NCI-H2029 treated with DMSO at 0.1 percent for 48 hours (cell line): Measurements from ENCODE around the gene UBR4.
"Not testable (repeated sequence)": the region's sequence is repeated elsewhere in the genome, so short reads cannot be mapped to it uniquely, and the experiment has no call there.

Experiments
- DNase-seq: peaks from one replicate; lab custom pipeline; 2025; lab: John Stamatoyannopoulos, UW

UBR4 gene

DNA sequence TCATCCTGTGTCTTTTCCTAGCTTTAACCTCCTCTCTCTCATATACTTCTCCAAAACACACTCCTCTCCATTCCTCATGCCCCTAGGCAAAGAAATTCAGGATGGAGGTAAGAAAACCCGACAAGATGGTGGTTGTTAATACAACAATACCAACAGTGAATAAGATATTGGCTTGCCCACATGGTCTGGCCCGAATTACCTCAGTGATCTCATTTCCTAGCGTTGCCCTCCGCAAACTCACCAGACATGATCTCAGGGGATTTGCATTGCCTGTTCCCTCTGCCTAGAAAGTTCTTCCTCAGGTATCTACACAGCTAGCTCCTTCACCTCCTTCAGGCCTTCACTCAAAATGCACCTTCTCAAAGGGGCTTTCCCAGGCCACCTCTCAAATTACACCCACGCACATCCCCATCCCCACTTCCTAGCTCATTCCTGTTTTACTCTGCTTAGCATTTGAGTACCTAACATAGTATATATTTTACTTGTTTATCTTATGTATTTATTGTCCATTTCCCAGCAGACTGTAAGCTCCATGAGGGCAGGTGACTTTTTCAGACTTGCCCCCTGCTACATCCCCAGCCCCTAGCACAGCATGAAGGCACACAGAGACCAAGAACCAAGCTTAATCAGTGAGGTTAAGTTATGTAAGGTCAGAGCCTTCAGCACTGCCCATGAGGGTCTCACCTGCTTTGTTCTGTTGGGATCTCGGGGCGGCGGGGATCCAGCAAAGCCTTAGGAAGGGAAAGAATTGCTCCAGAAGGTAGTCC lies 10.2 kb upstream of the UBR4 start:
- DNase-seq, result no peak

DNA sequence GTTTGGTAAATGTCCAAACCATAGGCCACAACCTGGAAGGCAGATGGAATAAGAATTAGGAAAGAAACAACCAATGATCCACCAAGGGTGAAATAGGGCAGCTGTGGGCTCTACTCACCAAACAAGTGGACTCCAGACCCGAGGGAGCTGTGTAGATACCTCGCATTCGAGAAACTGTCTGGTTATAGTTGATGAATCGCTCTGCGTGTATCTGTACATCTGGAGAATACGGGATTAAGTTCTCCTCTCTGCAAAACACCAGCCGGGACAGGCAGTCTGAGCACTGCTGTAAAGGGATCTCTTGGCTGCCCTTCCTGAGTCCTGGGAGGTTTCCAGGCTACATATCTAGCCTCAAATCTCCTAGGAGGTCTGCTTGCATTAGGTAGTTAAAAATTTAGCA lies 9.4 kb upstream of the UBR4 start:
- no peak for DNase-seq

DNA sequence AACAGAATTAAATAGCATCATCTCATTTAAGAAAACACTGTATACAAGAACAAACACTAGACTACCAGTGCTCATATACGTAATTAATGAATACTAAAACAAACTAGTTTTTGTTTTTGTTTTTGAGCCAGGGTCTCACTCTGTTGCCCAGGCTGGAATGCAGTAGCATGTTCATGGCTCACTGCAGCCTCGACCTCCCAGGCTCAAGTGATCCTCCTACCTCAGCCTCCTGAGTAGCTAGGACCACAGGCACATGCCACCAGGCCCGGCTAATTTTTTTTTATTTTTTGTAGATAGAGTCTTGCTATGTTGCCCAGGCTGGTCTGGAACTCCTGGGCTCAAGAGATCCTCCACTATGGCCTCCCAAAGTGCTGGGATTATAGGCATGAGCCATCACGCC lies 6.5 kb upstream of the UBR4 start:
- DNase-seq, result not testable (repeated sequence)

DNA sequence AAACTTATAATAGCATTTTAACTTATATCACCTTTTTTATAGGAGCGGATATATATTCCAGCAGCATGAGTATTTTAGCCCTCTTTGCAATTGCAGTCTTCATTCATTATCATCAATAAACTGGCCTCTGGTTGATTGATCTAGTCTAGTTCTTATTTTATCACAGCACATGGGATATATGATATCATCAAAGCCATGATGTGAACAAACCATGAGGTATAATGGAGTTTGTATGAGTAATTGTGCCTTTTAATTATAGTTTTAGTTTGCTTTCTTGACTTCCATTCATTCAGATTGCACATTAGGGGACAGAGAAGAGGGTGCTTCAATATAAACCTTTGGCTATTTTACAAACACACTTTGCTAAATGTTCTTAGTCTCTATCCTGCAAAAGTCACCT lies 3.5 kb upstream of the UBR4 start:
- no peak for DNase-seq

DNA sequence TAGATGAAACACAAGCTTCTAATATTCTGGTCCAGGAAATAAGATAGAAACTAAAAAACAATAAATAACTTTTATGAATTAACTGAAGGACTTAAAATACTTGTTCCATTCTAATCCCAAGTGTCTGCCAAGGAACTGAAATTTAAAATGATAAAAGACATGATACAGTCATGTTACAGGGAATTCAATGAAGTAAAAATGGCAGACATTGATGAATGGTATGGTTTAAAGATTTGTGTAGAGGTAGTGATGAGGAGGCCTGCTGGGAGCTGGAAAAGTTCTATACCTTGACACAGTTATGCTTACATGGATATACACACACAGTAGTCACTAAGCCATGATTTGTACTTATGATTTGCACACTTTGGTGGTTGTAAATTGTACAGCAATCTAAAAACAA lies 2.1 kb upstream of the UBR4 start:
- DNase-seq, result no peak

DNA sequence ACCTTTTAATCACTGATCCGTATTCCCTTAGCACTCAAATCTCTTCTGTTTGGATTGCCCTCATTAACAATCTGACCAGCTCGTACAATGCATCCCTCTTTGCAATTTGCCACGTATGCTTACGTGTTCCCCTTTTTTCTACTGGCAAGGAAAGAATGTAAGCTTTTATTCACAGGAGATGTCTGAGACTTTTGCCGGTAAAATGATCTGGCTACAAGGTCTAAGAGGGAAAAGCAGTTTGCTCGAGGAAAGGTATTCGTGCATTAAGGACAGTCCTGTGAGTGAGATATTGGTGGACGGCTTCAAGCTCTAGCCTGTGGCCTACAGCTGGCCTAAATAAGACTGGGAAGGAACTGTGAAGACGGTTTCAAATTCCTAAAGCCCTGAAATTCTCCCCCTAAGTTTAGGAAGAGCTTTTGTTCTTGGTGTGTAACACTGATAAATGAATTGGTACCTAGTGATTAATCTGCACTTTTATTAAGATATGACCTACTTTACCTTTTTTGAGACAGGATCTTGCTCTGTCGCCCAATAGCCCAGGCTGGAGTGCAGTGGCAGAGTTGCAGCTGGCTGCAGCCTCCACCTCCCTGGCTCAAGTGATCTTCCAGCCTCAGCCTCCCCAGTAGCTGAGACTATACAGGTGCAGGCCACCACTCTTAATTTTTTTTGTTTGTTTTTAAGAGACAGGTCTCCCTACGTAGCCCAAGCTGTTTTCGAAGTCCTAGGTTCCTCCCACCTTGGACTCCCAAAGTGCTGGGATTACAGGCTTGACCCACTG lies 895 bp upstream of the UBR4 start:
- no peak for DNase-seq

DNA sequence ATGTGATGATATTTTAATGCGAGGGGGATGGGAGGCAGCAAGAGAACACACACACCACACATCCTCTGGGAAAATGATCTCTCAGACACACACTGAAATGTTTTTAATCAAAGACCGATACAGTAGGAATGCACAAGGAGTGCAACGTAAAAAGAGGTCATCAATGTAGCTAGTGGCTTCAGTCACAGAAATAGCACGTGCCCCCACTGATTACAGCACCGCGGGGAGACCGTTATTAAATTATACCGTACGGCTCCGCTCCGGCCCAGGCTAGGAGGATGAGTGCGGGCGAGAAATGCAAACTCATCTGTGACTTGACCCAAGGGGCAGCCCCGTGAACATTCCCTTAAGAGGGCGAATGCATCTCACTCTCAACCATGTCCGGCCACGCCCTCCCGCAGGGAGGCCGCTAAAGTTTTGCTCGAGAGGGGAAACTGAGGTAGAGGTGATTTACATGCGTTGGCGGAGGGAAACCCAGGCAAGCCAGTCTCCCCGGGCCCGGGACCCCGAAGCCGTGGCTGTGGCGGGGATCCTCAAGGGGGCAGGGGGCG lies 552 bp downstream of the UBR4 start:
- no peak for DNase-seq

DNA sequence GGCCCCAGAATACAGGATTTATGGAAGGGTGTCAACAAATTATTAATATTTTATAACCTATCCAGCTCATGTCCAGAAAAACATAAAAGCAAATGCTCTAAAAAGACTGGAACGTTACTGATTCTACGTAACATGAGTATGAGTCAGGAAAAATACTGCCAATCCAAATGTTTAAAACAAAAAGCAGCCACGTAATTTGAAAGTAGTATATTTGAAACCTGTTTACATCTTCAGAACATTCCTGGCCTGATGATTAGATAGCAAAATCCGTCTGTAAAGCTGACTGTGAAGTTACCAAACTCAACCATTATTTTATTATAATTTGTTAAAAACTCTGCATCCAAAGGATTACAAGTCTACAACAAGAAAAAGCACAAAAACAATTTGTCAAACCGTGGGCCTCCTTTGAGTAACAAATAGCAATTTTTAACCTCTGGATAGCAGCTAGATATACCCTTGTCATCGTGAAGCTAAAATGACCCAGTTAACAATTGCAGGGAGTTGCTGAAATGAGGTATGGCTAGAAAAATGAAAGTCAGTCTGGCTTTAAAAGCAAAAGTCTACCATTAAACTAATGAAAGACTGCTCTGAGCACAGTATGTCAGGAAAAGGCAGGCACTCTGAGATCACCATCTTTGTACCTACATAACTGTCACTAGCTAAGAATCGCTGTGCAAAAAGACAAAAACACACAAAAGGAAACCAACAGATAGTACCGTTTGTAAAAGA lies 1.2 kb downstream of the UBR4 start:
- no peak for DNase-seq

DNA sequence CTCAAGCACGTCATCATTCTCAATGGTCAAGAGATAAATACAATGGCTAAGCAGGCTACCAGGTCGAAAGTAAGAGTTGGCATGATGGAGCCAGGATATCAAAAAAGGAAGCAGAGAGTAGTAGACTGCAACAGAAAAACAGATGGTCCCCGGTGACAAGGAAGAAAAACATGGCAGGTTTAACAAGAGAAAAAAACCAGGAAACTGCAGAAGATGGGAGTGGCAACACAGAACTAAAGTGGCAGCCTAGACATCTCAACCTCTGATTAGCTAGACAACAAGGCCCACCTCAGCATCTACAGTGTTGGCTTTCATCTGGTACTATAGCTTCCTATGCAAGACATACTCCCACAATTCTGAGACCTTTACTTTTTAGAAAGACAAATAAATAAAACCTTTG lies 3.1 kb downstream of the UBR4 start:
- DNase-seq, result no peak

DNA sequence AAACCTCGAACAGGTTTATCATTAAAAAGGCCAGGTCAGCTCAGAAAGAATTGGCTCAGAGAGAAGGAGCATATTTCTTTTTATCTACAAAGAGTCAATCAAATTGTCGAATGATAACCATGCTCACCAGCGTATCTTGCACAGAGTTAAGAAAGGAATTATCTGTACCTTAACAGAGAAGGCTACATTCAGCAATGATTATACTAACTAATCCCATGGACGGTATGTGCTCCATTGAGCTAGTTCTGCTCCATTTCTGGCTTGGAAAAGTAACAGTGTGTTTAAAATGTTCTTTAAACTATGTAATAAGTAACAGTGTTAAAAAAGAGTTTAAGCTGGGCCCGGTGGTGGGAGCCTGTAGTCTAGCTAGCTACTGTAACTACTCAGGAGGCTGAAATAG lies 4.2 kb downstream of the UBR4 start:
- DNase-seq, result no peak

DNA sequence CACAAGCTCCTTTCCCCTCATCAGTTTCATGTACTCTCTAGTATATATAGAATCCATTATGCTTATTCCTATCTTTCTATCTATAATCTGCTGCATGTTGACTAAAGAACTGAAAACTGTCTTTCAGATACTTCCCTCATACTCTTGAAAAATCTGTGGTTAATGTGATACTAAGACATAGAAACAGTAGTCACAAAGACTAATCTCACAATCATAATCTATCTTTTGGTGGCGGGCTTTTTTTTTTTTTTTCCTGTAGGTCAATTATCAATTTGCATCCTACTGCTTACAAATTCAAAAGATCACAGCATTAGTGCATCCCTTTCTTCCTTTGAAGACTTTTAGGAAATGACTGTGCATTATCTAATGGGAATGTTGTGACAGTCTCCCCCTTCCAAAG lies 4.7 kb downstream of the UBR4 start:
- no peak for DNase-seq

DNA sequence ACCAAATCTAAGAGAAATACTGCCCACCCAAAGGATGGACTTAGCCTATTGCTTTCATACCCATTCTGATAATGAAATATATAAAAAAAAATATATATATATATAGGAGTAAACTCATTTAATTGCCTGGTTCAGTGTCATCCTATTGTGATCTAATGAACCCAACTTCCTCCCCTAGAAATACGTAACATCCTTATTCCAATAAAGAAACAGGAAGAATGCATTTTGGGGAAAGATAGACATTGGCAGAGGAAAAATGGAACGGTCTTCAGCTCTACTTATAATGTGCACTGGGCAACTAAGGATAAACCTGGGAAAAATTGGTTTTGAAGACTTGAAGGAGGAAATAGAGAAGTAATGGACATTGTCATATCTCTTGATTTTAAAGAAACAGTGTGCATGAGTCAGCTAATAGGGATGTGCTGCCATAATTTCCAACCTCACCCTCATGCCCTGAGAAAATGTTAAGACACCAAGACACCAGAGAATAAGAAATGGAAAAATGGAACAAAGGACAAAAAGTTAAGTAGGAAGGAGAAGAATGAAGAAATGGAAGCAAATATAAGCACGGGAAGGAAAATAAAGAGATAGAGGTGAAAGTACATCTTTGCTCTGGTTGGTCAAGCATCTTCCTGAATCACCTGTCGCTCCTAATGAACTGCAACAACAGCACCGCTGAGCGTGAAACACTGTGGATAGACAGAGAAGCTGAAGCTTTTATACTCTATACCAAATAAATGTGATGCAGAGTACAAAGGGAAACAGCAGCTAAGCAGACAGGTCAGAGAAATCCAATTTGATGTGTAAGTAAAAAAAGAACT lies 5.4 kb downstream of the UBR4 start:
- DNase-seq, result no peak

DNA sequence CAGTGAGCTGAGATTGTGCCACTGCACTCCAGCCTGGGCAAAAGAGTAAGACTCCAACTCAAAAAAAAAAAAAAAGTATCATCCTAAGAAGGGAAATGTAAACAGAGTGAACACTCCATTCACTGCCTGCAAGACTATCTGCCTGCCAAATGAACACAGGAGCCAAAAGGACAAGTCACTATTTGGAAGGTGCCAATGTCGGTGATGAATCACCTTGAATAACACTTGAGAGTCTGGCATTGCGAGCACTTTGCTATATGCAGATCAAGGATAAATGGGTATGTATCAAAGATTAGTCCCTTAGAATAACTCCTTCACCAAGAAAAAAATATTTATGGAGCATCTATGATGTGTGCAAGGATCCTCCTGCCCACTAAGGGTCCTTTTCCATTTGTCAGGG lies 6.6 kb downstream of the UBR4 start:
- DNase-seq, result no peak

DNA sequence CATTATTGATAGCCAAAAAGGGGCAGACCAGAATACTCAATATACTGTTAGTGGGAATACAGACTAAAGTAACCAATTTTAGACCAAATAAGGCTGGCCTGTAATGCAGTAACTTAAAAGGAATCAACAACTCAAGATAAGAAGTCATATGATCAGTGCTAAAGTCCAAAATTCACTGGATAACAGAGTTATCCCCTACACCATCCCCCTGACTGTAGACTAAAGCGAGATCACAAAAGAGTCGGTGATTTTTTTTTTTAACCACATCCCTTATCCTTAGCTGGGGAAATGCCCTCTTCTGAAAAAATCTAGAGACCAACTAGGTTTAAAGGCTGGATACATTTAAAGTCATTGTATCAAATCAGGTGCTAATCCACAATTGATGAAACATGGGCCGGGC lies 7.7 kb downstream of the UBR4 start:
- no peak for DNase-seq

DNA sequence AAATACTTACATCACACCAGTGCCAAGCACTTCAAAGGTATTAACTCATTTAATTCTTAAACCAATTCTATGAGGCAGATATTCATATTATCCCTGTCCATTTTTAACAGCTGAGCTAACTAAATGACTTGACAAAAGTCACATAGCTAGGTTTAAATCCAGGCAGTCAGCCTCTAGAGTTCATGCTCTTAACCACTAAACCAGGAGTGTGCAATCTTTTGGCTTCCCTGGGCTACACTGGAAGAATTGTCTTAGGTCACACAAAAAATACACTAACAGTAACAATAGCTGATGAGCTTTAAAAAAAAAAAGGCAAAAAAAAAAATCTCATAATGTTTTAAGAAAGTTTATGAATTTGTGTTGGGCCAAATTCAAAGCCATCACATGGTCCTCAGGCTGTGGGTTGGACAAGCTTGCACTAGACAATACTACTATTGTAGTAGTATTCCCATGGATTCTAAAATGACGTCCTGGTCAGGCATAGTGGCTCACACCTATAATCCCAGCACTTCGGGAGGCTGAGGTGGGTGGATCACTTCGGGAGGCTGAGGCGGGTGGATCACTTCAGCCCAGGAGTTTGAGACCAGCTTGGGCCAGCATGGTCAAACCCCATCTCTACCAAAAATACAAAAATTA lies 10.0 kb downstream of the UBR4 start:
- DNase-seq, result no peak

DNA sequence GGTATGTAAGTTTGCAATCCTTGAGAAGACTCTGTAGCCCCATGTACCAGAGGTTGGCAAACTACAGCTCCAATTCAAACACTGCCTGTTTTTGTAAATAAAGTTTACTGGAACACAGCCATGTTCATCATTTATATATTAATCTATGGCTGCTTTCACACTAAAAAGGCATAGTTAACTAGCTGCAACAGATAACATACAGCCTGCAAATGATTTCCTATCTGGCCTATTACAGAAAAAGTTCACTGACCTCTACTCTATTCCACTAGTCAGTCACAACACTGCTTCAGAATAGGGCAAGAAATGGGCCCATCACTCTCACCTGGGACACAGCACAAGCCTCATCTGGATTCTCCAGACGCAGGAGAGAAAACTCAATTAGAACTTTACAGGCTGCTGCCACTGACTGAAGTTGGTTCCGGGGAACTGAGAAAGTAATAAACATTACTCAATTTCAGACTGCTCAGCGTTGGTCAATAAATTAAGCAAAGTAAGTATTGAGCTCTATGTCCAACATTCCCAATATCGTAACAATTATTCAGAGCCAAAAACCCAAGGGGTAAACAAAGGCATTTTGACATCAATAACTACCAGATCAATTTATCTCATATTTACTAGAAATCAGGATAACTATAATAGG lies 10.6 kb downstream of the UBR4 start:
- no peak for DNase-seq

DNA sequence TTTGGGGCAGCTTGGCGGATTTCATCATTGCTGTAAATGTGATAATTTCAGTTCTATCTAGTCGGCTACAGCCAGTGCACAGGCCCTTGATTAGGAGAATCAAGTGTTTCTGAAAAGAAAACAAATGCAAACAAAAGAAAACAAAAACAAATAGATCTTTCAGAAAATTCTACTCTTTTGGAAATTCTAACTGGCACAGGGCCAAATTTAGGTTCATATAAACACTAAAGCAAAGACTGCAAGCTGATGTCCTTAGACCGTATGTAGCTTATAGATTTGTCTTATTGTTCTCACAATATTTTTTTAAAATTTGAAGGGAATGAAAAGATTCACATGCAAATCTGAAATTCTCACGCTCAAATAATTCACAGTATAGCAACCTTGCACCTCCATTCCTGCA lies 11.2 kb downstream of the UBR4 start:
- no peak for DNase-seq

DNA sequence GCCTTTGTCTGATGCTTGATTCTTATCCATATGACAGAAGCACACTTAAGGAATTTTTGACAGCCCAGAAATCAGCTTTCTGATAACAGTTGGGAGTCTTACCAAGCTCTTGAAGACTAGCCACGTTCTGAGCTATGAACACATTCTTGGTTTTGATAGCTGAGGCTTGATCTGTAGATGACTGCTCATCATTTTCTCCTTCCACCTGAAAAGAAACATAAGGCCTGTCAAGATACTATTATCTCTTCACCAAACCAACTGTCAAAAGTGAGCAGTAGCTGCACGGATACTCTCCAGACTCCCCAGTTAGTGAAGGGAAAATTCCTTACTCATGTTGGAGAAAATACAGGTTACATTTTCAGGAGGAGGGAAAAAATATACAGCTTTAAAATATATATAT lies 12.2 kb downstream of the UBR4 start:
- DNase-seq, result no peak

DNA sequence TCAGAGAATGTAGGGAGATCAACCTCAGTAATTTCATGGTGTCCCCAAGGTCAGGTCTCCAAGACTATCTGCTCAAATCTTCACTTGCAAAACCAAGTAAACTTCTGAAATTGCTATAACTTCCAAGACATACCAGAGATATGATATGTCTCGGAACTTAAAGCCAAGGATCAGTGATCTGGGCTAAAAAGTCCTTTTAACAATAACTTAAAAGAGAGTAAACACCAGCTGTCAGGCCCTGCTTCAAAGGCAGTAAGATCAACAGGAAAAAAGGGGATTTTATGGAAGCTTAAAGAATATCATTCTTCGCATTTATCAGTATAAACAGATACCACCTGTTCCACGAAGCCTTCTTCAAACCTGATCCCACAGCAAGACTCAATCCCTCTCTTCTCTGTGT lies 13.7 kb downstream of the UBR4 start:
- DNase-seq, result no peak

DNA sequence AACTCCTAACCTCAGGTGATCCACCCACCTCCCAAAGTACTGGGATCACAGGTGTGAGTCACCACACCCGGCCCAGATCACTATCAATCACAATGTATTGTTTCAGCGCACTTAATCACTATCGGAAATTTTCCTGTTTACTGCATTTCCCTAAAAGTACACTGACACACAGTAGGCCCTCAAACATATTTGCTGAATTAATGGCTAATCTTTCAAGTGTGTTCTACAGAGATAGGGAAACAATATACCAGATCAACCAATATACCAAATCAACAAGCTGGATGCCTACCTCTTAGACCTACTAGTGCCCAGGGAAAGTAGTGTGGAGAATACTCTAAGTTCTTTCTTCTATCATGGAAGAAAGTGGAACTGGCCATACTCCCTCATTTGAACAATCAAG lies 17.1 kb downstream of the UBR4 start:
- DNase-seq, result no peak

DNA sequence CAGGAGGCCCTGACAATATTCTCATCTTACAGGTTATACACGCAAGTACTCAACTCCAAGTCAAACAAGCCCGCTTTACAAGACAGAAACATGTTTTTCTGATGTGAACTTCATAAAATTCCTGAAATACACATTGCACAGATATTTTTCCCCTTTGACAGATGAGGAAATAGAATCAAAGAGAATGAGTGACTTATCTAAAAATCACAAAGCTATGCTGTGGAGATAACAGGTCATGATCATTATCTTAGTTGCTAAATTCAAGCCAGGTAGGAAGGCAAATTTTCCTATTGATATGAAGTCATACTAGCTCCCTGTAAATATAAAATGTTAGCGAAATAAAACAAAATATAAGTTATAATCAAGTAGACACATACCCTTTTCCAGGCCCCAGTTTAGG lies 18.3 kb downstream of the UBR4 start:
- DNase-seq, result no peak
